Mesenchymal stem cell (in vitro differentiated cells and primary cell): Measurements from ENCODE around the gene DIP2C.

Experiments used
- DNase-seq: peaks from one replicate; pipeline ENCODE4 v3.0.0-alpha.2; 2013
- H2AFZ ChIP-seq: one replicate; pipeline ENCODE4 v1.6.1; 2013; ENCODE audit warnings: low read depth, mild to moderate bottlenecking, control low read depth, inconsistent platforms, low read length, moderate library complexity
- H2AK5ac ChIP-seq: 2 replicates; pipeline ENCODE4 v1.6.1; 2013; ENCODE audit warnings: low read length, moderate library complexity, mild to moderate bottlenecking, inconsistent platforms; ENCODE audit not compliant: severe bottlenecking
- H2BK120ac ChIP-seq: one replicate; pipeline ENCODE4 v1.6.1; 2013; ENCODE audit warnings: low read depth, mild to moderate bottlenecking, inconsistent platforms, low read length, moderate library complexity
- H2BK12ac ChIP-seq, 2 experiments: one replicate each; pipeline ENCODE4 v1.6.1; 2013; ENCODE audit warnings: inconsistent platforms in 2 of 2, low read length in 2 of 2, mild to moderate bottlenecking in 2 of 2, moderate library complexity in 2 of 2, control low read depth in 1 of 2
- H2BK15ac ChIP-seq: one replicate; pipeline ENCODE4 v1.6.1; 2013; ENCODE audit warnings: mild to moderate bottlenecking, low read depth, inconsistent platforms; ENCODE audit not compliant: poor library complexity, severe bottlenecking
- H2BK5ac ChIP-seq: 2 replicates; pipeline ENCODE4 v1.6.1; 2013; ENCODE audit warnings: low read depth, mild to moderate bottlenecking, low read length, control low read depth, inconsistent platforms; ENCODE audit not compliant: poor library complexity, severe bottlenecking
- H3K14ac ChIP-seq, 2 experiments: one replicate each; pipeline ENCODE4 v1.6.1; 2013; ENCODE audit warnings: inconsistent platforms in 2 of 2, low read length in 2 of 2, control low read depth in 1 of 2, mild to moderate bottlenecking in 1 of 2, moderate library complexity in 1 of 2
- H3K18ac ChIP-seq, 2 experiments: one replicate each; pipeline ENCODE4 v1.6.1; 2013; ENCODE audit warnings: inconsistent platforms in 2 of 2, low read length in 2 of 2, control low read depth in 1 of 2, low read depth in 1 of 2, mild to moderate bottlenecking in 1 of 2
- H3K23ac ChIP-seq, 2 experiments: one replicate each; pipeline ENCODE4 v1.6.1; 2013; ENCODE audit warnings: inconsistent platforms in 2 of 2, low read length in 2 of 2, mild to moderate bottlenecking in 2 of 2, moderate library complexity in 2 of 2, control low read depth in 1 of 2
- H3K27ac ChIP-seq: 2 replicates; pipeline ENCODE4 v1.5.1; 2013; ENCODE audit warnings: mild to moderate bottlenecking, moderate library complexity, low read length, control low read depth, inconsistent platforms; ENCODE audit not compliant: poor library complexity, severe bottlenecking
- H3K27me3 ChIP-seq, 2 experiments: 2 replicates each; pipeline versions ENCODE4 v1.6.1 to v1.7.0; 2013; ENCODE audit warnings: low read length in 2 of 2, mild to moderate bottlenecking in 2 of 2, moderate library complexity in 2 of 2, control low read depth in 1 of 2, inconsistent platforms in 1 of 2; ENCODE audit not compliant: control insufficient read depth in 1 of 2, insufficient read depth in 1 of 2
- H3K36me3 ChIP-seq, 2 experiments: 2 replicates each; pipeline versions ENCODE4 v1.6.1 to v1.7.0; 2013; ENCODE audit warnings: low read length in 2 of 2, control low read depth in 1 of 2, inconsistent platforms in 1 of 2, low read depth in 1 of 2, mild to moderate bottlenecking in 1 of 2; ENCODE audit not compliant: insufficient read depth in 2 of 2, control insufficient read depth in 1 of 2
- H3K4ac ChIP-seq, 2 experiments: one replicate each; pipeline ENCODE4 v1.6.1; 2013; ENCODE audit warnings: inconsistent platforms in 2 of 2, low read length in 2 of 2, mild to moderate bottlenecking in 2 of 2, moderate library complexity in 2 of 2, control low read depth in 1 of 2, low read depth in 1 of 2
- H3K4me1 ChIP-seq: 2 replicates; pipeline ENCODE4 v1.6.1; 2013; ENCODE audit warnings: low read depth, low read length, control low read depth; ENCODE audit not compliant: control insufficient read depth, insufficient read depth
- H3K4me2 ChIP-seq: 2 replicates; pipeline ENCODE4 v1.6.1; 2013; ENCODE audit warnings: low read length, mild to moderate bottlenecking, inconsistent platforms; ENCODE audit not compliant: poor library complexity, severe bottlenecking
- H3K4me3 ChIP-seq, 2 experiments: 2 replicates each; pipeline versions ENCODE4 v1.5.1 to v1.7.0; 2013; ENCODE audit warnings: low read length in 2 of 2, mild to moderate bottlenecking in 2 of 2, control low read depth in 1 of 2, low read depth in 1 of 2; ENCODE audit not compliant: insufficient read depth in 1 of 2
- H3K79me1 ChIP-seq: replicated peaks from 2 replicates; pipeline ENCODE4 v1.6.1; 2013; ENCODE audit warnings: mild to moderate bottlenecking, control low read depth, low read length, inconsistent platforms; ENCODE audit not compliant: poor library complexity, severe bottlenecking
- H3K9ac ChIP-seq: 2 replicates; pipeline ENCODE4 v1.7.0; 2013; ENCODE audit warnings: mild to moderate bottlenecking, low read length, moderate library complexity
- H3K9me3 ChIP-seq: 2 replicates; pipeline ENCODE4 v1.7.0; 2013; ENCODE audit warnings: mild to moderate bottlenecking, low read length; ENCODE audit not compliant: control insufficient read depth
- H4K8ac ChIP-seq: one replicate; pipeline ENCODE4 v1.6.1; 2013; ENCODE audit warnings: inconsistent platforms, mild to moderate bottlenecking, low read length, moderate library complexity
- H4K91ac ChIP-seq: one replicate; pipeline ENCODE4 v1.6.1; 2013; ENCODE audit warnings: mild to moderate bottlenecking, low read length, inconsistent platforms
- WGBS: methylation state at CpG from one replicate; pipeline ENCODE4 v1.1.7; 2013; ENCODE audit warnings: mixed read lengths; 5-methylcytosine and 5-hydroxymethylcytosine counted together

The DIP2C gene

DNA sequence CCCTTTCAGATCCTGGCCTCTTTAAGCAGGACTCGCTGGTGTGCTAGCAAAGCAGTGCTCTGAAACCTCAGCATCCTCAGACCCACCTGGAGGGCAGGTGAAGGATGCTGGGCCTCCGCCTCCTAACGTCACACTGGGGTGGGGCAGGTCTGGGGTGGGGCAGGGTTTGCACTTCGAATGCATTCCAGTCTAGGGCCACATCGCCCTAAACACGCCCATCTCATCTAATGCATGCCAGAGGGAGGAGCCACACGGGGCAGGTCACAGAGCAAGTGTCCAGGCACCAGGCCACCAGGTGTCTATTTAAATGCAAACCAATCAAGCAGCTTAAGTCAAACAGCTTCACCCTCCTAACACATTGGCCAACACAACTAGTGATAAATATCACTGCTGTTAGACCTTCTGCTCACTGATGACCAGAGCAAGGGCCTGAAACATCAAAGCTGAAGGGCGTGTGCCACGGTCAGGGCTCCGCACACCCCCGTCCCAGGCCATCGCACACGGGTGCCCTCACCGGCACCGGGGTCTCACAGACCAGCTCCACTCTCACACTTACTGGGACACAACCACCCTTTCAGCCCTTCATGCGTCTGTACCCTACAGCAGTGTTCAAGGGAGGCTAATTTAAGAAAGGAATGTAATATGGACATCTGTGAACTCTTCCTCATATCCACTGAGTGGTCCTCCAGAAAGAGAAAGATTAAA is 47.1 kb downstream of the DIP2C start:
- H3K14ac ChIP-seq: no peak overlapping the region
- no peak overlapping the region for H2BK120ac ChIP-seq
- H3K4ac ChIP-seq: no peak overlapping the region
- no peak overlapping the region for H3K23ac ChIP-seq
- H2AFZ ChIP-seq: no peak overlapping the region
- no peak for DNase-seq
- H2BK15ac ChIP-seq: no peak overlapping the region
- no peak overlapping the region for H3K4me2 ChIP-seq
- no peak overlapping the region for H3K9ac ChIP-seq
- H4K8ac ChIP-seq: no peak overlapping the region
- no peak overlapping the region for H3K4me3 ChIP-seq
- peaks cover 7 to 21% of the 10 kb centered on the region in 2 experiments for H3K36me3 ChIP-seq
- peaks cover 13% of the 10 kb centered on the region for H3K4me1 ChIP-seq
- no peak overlapping the region for H2BK5ac ChIP-seq
- H2AK5ac ChIP-seq: no peak overlapping the region
- H3K79me1 ChIP-seq: peaks cover 38% of the 10 kb centered on the region
- no peak overlapping the region for H2BK12ac ChIP-seq
- no peak overlapping the region for H4K91ac ChIP-seq
- H3K18ac ChIP-seq: no peak overlapping the region
- H3K9me3 ChIP-seq: peaks cover 9% of the 10 kb centered on the region
- H3K27ac ChIP-seq: no peak overlapping the region
- no peaks in the 10 kb centered on the region for H3K27me3 ChIP-seq
- WGBS: 94% methylated on average over 15 of the region's 16 CpGs

DNA sequence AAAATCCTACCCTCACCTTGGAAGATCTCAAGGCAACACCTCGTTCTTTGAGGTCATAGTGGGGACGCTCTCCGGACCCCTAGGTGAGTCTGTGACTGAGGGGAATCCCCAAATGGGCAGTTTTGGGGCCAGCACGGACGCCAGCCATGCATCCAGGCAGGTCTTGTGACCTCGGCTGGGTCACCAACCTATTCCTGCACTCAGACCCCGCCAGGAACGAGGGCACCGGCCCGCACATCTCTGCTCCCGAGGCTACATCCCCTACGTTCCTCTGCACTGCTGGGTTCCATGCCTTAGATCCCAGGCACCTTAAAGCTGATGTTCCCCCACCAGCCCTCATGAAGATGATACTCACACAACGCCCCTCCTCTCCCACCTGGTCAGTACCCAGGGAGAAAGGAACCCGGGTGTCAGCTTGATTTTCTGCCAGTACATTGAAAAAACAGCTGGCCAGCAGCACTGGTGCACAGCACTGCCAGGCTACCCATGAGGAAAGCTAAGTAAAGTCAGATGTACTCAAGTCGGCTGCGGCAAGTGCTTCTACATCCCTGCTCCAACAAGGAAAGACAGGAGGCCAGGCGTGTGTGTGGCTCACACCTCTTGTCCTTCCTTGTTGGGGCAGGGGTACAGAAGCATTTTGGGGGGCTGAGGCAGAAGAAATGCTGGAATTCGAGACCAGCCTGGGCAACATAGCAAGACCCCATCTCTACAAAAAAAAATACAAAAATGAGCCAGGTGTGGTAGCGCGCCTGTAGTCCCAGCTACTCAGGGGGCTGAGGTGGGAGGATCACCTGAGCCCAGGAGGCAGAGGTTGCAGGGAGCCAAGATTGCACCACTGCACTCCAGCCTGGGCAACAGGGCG is 48.1 kb downstream of the DIP2C start:
- Histone ChIP-seq H3K9ac (no peak overlapping the region), H2BK5ac (no peak overlapping the region), H3K9me3 (peaks cover 9% of the 10 kb centered on the region), H3K27me3 (no peaks in the 10 kb centered on the region), H2BK12ac (no peak overlapping the region), H2AFZ (no peak overlapping the region), H2BK15ac (no peak overlapping the region), H3K4me2 (no peak overlapping the region), H3K4me3 (no peak overlapping the region), H4K8ac (no peak overlapping the region), H3K23ac (no peak overlapping the region), H3K4me1 (peaks cover 13% of the 10 kb centered on the region), H2BK120ac (no peak overlapping the region), H3K14ac (no peak overlapping the region), H3K18ac (no peak overlapping the region), H2AK5ac (no peak overlapping the region), H3K27ac (no peak overlapping the region), H4K91ac (no peak overlapping the region), H3K36me3 (peaks cover 7 to 23% of the 10 kb centered on the region in 2 experiments), H3K79me1 (peaks cover 45% of the 10 kb centered on the region), H3K4ac (no peak overlapping the region)
- DNase-seq: no peak
- 95% methylated on average over 19 of the region's 21 CpGs for WGBS

DNA sequence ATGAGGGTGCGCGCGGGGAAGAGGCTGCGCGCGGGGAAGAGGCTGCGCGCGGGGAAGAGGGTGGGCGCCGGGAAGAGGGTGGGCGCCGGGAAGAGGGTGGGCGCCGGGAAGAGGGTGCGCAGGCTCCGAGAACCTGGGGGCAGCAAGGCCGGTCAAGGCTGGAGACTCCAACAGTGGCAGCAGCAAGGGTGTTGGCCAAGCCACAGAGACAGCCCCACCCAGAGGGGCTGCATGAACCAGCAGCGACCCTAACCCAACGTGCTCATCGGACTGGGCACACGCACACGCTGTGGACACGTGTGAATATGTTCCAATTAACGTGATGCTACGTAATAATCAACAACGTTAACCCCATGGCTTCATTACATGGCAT is 48.8 kb downstream of the DIP2C start:
- 95% methylated on average over 27 of the region's 27 CpGs for WGBS
- Histone ChIP-seq H3K4me3 (no peak overlapping the region), H2AFZ (no peak overlapping the region)

More for the DNA sequence above, 48.8 kb downstream of the DIP2C start:
- Histone ChIP-seq H2BK120ac (no peak overlapping the region), H2BK12ac (no peak overlapping the region), H3K23ac (no peak overlapping the region), H3K27me3 (no peaks in the 10 kb centered on the region), H3K9me3 (peaks cover 9% of the 10 kb centered on the region), H3K4me2 (no peak overlapping the region), H2BK15ac (no peak overlapping the region), H3K79me1 (peaks cover 48% of the 10 kb centered on the region), H3K4ac (no peak overlapping the region), H3K4me1 (peaks cover 9% of the 10 kb centered on the region), H4K91ac (no peak overlapping the region), H3K14ac (no peak overlapping the region), H3K36me3 (peaks cover 7 to 24% of the 10 kb centered on the region in 2 experiments), H4K8ac (no peak overlapping the region), H2BK5ac (no peak overlapping the region), H3K18ac (no peak overlapping the region), H3K9ac (no peak overlapping the region), H2AK5ac (no peak overlapping the region), H3K27ac (no peak overlapping the region)
- DNase-seq: no peak
